ENCODE measurements around the gene MAPK6. TPM values are rescaled to one million over a fixed set of nuclear protein-coding genes. Genes with fewer than 3 reads are reported as not detected.

The MAPK6 gene
- total and polyA plus RNA-seq, 10 of the 15 experiments (the other 5 are each of a cell fraction or from before 2014, with no cell fraction given) = 20.6 to 100 (median 52.6) TPM

DNA sequence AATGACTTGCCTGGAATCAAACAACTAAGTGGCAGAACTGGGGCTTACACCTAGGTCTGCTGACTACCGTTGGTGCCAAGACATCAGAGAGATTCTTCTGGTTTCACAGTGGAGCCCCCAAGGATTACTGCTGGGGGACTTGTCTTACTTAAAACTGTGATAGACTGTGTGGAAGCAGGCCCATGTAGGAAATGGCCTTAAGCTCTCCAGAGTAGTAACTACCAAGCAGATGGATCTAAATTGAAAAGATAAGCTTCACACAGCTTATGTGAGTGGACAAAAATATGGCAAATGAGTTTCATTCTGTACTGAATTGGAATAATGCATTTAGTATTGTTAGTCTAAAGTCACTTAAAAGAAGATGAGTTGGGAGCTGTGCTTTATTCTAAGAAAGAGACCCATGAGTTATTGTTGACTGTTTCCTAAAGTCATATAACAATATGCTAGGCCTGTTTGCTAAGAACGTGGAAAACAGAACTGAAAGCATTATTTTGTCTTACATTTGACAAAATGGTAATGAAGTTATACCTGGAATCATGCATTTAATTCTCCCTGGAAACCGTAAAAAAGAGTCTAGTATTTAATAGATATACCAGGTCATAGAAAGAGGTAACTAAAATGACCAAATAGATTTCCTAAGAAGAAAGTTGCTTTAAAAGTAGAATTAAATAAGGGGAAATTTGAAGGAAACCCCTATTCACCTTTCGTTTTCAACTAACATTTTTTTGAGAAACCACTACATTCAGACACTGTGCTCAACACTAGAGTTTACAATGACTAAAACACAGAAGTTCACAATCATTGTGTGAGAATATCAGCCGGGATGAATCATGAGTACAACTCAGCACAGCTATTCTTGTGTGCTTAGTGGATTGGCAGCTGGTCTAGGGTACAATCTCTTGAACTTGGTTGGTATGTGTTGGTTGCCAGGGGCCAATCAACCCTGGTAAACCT lies 13.0 kb upstream of the MAPK6 start (continued):
- TF ChIP-seq, protein P1, sequence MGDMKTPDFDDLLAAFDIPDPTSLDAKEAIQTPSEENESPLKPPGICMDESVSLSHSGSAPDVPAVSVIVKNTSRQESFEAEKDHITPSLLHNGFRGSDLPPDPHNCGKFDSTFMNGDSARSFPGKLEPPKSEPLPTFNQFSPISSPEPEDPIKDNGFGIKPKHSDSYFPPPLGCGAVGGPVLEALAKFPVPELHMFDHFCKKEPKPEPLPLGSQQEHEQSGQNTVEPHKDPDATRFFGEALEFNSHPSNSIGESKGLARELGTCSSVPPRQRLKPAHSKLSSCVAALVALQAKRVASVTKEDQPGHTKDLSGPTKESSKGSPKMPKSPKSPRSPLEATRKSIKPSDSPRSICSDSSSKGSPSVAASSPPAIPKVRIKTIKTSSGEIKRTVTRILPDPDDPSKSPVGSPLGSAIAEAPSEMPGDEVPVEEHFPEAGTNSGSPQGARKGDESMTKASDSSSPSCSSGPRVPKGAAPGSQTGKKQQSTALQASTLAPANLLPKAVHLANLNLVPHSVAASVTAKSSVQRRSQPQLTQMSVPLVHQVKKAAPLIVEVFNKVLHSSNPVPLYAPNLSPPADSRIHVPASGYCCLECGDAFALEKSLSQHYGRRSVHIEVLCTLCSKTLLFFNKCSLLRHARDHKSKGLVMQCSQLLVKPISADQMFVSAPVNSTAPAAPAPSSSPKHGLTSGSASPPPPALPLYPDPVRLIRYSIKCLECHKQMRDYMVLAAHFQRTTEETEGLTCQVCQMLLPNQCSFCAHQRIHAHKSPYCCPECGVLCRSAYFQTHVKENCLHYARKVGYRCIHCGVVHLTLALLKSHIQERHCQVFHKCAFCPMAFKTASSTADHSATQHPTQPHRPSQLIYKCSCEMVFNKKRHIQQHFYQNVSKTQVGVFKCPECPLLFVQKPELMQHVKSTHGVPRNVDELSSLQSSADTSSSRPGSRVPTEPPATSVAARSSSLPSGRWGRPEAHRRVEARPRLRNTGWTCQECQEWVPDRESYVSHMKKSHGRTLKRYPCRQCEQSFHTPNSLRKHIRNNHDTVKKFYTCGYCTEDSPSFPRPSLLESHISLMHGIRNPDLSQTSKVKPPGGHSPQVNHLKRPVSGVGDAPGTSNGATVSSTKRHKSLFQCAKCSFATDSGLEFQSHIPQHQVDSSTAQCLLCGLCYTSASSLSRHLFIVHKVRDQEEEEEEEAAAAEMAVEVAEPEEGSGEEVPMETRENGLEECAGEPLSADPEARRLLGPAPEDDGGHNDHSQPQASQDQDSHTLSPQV (IDR thresholded peaks at IDR 0.05) = no peak
- 0 out of 2 replicates have a peak, but pooled peaks have one; percentile 36 for TF ChIP-seq CBFB (IDR thresholded peaks at IDR 0.05; ENCODE audit: low read depth)
- TF ChIP-seq, protein P2, sequence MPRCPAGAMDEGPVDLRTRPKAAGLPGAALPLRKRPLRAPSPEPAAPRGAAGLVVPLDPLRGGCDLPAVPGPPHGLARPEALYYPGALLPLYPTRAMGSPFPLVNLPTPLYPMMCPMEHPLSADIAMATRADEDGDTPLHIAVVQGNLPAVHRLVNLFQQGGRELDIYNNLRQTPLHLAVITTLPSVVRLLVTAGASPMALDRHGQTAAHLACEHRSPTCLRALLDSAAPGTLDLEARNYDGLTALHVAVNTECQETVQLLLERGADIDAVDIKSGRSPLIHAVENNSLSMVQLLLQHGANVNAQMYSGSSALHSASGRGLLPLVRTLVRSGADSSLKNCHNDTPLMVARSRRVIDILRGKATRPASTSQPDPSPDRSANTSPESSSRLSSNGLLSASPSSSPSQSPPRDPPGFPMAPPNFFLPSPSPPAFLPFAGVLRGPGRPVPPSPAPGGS (IDR thresholded peaks at IDR 0.05; ENCODE audit: borderline replicate concordance, insufficient read depth, low read depth, low read length, poor library complexity, severe bottlenecking) = peak; percentile 91
- peak; percentile 28 for TF ChIP-seq MEF2B (IDR thresholded peaks at IDR 0.05; ENCODE audit: partially characterized antibody, poor library complexity, severe bottlenecking)
- TF ChIP-seq, protein P3, sequence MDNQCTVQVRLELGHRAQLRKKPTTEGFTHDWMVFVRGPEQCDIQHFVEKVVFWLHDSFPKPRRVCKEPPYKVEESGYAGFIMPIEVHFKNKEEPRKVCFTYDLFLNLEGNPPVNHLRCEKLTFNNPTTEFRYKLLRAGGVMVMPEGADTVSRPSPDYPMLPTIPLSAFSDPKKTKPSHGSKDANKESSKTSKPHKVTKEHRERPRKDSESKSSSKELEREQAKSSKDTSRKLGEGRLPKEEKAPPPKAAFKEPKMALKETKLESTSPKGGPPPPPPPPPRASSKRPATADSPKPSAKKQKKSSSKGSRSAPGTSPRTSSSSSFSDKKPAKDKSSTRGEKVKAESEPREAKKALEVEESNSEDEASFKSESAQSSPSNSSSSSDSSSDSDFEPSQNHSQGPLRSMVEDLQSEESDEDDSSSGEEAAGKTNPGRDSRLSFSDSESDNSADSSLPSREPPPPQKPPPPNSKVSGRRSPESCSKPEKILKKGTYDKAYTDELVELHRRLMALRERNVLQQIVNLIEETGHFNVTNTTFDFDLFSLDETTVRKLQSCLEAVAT (IDR thresholded peaks at IDR 0.05) = 0 out of 2 replicates have a peak, but pooled peaks have one; percentile 29
- no peak for TF ChIP-seq ZSCAN29 (IDR thresholded peaks at IDR 0.05)
- TF ChIP-seq, protein P4, sequence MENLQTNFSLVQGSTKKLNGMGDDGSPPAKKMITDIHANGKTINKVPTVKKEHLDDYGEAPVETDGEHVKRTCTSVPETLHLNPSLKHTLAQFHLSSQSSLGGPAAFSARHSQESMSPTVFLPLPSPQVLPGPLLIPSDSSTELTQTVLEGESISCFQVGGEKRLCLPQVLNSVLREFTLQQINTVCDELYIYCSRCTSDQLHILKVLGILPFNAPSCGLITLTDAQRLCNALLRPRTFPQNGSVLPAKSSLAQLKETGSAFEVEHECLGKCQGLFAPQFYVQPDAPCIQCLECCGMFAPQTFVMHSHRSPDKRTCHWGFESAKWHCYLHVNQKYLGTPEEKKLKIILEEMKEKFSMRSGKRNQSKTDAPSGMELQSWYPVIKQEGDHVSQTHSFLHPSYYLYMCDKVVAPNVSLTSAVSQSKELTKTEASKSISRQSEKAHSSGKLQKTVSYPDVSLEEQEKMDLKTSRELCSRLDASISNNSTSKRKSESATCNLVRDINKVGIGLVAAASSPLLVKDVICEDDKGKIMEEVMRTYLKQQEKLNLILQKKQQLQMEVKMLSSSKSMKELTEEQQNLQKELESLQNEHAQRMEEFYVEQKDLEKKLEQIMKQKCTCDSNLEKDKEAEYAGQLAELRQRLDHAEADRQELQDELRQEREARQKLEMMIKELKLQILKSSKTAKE (IDR thresholded peaks at IDR 0.05; ENCODE audit: low read depth, poor library complexity, severe bottlenecking) = peak; percentile 73
- no peak for TF ChIP-seq POU2F2 (IDR thresholded peaks at IDR 0.05; ENCODE audit: borderline replicate concordance, low read depth, low read length)
- TF ChIP-seq BHLHE40 (IDR thresholded peaks at IDR 0.05; ENCODE audit: borderline replicate concordance in 1 of 2, low read depth in 2 of 2, low read length in 1 of 2) = peak; percentile 29 to 39; a peak in 1 of 4 replicates
- no peak for TF ChIP-seq RBBP5 (conservative IDR thresholded peaks at IDR 0.05)
- peak; percentile 46; the same call in 1 of the 2 replicates for TF ChIP-seq CREB1 (IDR thresholded peaks at IDR 0.05; ENCODE audit: low read depth)
- TF ChIP-seq STAT3 (IDR thresholded peaks at IDR 0.05; ENCODE audit: low read depth, low read length) = peak; percentile 55; the same call in 1 of the 2 replicates
- TF ChIP-seq BACH1 (IDR thresholded peaks at IDR 0.05; ENCODE audit: borderline replicate concordance) = no peak; the same call in 1 of the 2 replicates
- no peak; the same call in 1 of the 2 replicates for TF ChIP-seq BMI1 (IDR thresholded peaks at IDR 0.05; ENCODE audit: borderline replicate concordance)
- peak; percentile 80 for TF ChIP-seq NBN (IDR thresholded peaks at IDR 0.05)
- TF ChIP-seq ZNF207 (IDR thresholded peaks at IDR 0.05; ENCODE audit: borderline replicate concordance) = 0 out of 2 replicates have a peak, but pooled peaks have one; percentile 43
- TF ChIP-seq TBL1XR1 (IDR thresholded peaks at IDR 0.05; ENCODE audit: low read depth, low read length) = peak; percentile 60; the same call in 1 of the 2 replicates

All from GM12878 (cell line).